ENCODE results near the gene CLEC4D.

The CLEC4D gene

DNA sequence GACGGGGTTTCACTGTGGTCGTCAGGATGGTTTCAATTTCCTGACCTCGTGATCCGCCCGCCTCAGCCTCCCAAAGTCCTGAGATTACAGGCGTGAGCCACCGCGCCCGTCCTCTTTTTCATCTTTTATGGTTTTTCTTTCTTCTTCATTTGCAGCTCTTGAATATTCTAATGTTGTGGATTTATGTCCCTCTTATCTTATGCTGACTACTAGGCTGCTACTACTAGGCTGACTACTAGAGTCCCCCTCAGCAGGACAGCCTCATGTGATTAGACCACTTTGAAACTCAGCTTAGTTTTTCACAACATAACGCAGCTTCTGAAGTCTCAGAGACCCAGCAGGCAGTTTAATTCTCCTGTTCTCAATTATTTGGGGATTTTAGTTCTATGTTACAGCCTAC is 28.3 kb downstream of the CLEC4D start:
- Histone ChIP-seq H3K27ac (no peak overlapping the region), H3K4me3 (no peak overlapping the region), H3K36me3 (no peaks in the 10 kb centered on the region), H3K9me3 (no peaks in the 10 kb centered on the region), H3K27me3 (no peaks in the 10 kb centered on the region), H3K4me1 (no peaks in the 10 kb centered on the region)
- TF ChIP-seq, protein P1, sequence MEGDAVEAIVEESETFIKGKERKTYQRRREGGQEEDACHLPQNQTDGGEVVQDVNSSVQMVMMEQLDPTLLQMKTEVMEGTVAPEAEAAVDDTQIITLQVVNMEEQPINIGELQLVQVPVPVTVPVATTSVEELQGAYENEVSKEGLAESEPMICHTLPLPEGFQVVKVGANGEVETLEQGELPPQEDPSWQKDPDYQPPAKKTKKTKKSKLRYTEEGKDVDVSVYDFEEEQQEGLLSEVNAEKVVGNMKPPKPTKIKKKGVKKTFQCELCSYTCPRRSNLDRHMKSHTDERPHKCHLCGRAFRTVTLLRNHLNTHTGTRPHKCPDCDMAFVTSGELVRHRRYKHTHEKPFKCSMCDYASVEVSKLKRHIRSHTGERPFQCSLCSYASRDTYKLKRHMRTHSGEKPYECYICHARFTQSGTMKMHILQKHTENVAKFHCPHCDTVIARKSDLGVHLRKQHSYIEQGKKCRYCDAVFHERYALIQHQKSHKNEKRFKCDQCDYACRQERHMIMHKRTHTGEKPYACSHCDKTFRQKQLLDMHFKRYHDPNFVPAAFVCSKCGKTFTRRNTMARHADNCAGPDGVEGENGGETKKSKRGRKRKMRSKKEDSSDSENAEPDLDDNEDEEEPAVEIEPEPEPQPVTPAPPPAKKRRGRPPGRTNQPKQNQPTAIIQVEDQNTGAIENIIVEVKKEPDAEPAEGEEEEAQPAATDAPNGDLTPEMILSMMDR (IDR thresholded peaks at IDR 0.05): no peak
- no peak for DNase-seq
- intact Hi-C loops (cut with DNase I; ENCODE audit: low total_unique reads): loop anchor here (5.0 kb wide), 1 partner anchor 66 kb away; no protein-coding TSS in a partner anchor

DNA sequence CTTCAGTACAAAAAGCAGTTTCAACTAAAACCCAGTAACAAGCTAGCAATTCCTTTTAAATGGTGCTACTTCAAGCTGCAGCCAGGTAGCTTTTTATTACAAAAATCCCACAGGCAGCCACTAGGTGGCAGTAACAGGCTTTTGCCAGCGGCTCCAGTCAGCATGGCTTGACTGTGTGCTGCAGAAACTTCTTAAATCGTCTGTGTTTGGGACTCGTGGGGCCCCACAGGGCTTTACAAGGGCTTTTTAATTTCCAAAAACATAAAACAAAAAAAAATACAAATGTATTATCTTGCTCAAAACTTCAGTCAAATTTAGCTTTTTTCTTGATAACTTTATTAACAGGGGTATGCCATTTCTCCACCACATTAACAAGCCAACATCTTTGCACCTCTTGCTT is 31.0 kb downstream of the CLEC4D start:
- H3K27ac ChIP-seq: no peak overlapping the region
- no peak overlapping the region for H3K4me3 ChIP-seq
- intact Hi-C loops (cut with DNase I; ENCODE audit: low total_unique reads): loop anchor here (5.0 kb wide), 1 partner anchor 63 kb away; no protein-coding TSS in a partner anchor
- peak; percentile 39 to 74 for DNase-seq
- H3K27me3 ChIP-seq: no peaks in the 10 kb centered on the region
- no peaks in the 10 kb centered on the region for H3K36me3 ChIP-seq
- H3K4me1 ChIP-seq: no peaks in the 10 kb centered on the region
- no peaks in the 10 kb centered on the region for H3K9me3 ChIP-seq
- TF ChIP-seq, protein P1 (IDR thresholded peaks at IDR 0.05): peak; percentile 76 to 91

DNA sequence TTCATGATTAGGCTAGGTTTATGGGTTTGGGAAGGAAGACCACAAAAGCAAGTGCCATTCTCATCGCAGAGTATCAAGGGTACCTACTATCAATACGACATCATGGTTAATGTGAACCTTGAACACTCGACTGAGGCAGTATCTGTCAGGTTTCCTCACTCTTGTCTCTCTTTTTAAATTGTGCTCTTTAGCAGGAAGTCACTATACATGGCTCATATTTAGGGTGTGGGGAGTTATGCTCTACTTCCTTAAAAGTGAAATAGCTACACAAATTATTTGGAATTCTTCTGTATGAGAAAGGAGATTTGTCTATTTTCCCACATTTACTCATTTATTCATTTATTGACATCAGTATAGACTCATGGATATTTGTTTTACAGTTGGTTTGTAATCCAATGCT is 33.3 kb downstream of the CLEC4D start:
- Histone ChIP-seq H3K4me1 (no peaks in the 10 kb centered on the region), H3K36me3 (no peaks in the 10 kb centered on the region), H3K27ac (no peak overlapping the region), H3K9me3 (no peaks in the 10 kb centered on the region), H3K4me3 (no peak overlapping the region), H3K27me3 (no peaks in the 10 kb centered on the region)
- intact Hi-C loops (cut with DNase I; ENCODE audit: low total_unique reads): no loop called here
- TF ChIP-seq, protein P1 (IDR thresholded peaks at IDR 0.05): no peak
- DNase-seq: no peak

DNA sequence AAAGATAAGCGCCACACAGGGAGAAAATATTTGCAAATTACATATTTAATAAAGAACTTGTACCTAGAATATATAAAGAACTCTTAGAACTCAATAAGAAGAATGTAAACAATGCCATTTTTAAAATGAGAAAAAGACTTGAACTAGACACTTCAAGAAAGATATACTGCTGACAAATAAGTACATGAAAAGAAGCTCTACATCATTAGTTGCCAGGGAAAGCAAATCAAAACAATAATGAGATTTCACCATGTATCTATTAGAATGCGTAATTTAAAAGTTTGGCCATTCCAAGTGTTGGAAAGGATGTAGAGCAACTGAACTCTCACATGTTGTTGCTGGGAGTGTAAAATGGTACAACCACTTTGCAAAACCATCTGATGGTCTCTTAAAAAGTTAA is 34.3 kb downstream of the CLEC4D start:
- no peaks in the 10 kb centered on the region for H3K27me3 ChIP-seq
- no peaks in the 10 kb centered on the region for H3K36me3 ChIP-seq
- intact Hi-C loops (cut with DNase I; ENCODE audit: low total_unique reads): no loop called here
- no peak overlapping the region for H3K27ac ChIP-seq
- H3K4me1 ChIP-seq: no peaks in the 10 kb centered on the region
- TF ChIP-seq, protein P1 (IDR thresholded peaks at IDR 0.05): no peak
- DNase-seq: no peak
- no peak overlapping the region for H3K4me3 ChIP-seq
- no peaks in the 10 kb centered on the region for H3K9me3 ChIP-seq

DNA sequence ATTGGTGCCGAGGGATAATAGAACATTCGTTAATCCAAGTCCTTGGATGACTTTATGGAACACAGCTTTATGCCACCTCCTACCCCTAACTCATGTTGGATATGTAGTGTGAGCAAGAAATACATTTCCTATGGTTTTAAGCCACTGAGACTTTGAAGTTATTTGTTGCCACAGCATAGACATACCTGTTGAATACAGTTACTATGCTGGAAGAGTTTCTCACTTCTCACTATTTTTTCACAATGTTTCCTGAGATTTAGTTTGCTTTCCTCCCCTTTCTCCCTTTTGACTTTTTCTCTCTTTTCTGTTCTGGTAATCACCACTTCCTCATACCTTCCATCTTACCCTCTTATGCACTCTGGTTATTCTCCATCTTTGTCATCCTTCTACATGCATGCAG is 34.9 kb downstream of the CLEC4D start:
- H3K36me3 ChIP-seq: no peaks in the 10 kb centered on the region
- H3K9me3 ChIP-seq: no peaks in the 10 kb centered on the region
- no peaks in the 10 kb centered on the region for H3K27me3 ChIP-seq
- TF ChIP-seq, protein P1 (IDR thresholded peaks at IDR 0.05): no peak
- no peak for DNase-seq
- no peak overlapping the region for H3K27ac ChIP-seq
- H3K4me1 ChIP-seq: no peaks in the 10 kb centered on the region
- H3K4me3 ChIP-seq: no peak overlapping the region
- intact Hi-C loops (cut with DNase I; ENCODE audit: low total_unique reads): no loop called here

DNA sequence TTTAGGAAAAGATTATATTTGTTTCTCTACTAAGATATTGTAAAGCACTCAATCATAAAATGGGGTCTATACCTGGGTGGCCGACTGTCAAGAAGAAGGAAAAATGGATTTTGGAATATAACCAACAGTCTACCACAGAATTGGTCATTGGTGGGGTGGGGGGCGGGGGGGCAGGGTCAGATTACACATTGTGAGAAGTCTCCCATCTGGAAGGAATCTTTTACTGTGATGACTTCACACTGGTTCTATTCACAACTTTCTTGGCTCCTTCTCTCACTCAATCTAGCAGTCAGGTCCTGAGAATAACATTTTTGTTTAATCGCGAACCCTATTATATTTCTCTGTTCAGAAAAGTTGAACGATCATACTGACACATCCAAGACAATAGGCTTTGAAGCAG is 36.1 kb downstream of the CLEC4D start:
- TF ChIP-seq, protein P1 (IDR thresholded peaks at IDR 0.05): no peak
- DNase-seq: no peak
- H3K4me1 ChIP-seq: no peaks in the 10 kb centered on the region
- intact Hi-C loops (cut with DNase I; ENCODE audit: low total_unique reads): no loop called here
- no peak overlapping the region for H3K27ac ChIP-seq
- H3K36me3 ChIP-seq: no peaks in the 10 kb centered on the region
- H3K9me3 ChIP-seq: no peaks in the 10 kb centered on the region
- no peaks in the 10 kb centered on the region for H3K27me3 ChIP-seq
- no peak overlapping the region for H3K4me3 ChIP-seq
